CD14-positive monocyte (primary cell): ENCODE results near the gene FBXO31. TPM values are rescaled to one million over a fixed set of nuclear protein-coding genes. Genes with fewer than 3 reads are reported as not detected.

Source experiments
- DNase-seq, 3 donors: peaks; one replicate each; pipeline ENCODE4 v3.0.0-alpha.2; 2011 to 2022
- H2AFZ ChIP-seq: 2 replicates; pipeline ENCODE4 v1.6.0; 2012; ENCODE audit warnings: mild to moderate bottlenecking, low read depth, low read length, inconsistent platforms; ENCODE audit not compliant: insufficient read depth, poor library complexity, severe bottlenecking
- H3K27ac ChIP-seq, 2 donors: 1 replicate in 1 of 2; 2 replicates in 1 of 2; pipeline ENCODE4 v1.5.1; 2012 to 2013; ENCODE audit warnings: low read length in 2 of 2, control low read depth in 1 of 2, inconsistent platforms in 1 of 2, low read depth in 1 of 2, mild to moderate bottlenecking in 1 of 2
- H3K27me3 ChIP-seq, 2 donors: one replicate each; pipeline versions ENCODE4 v1.6.0 to v1.6.1; 2011 to 2013; ENCODE audit warnings: low read length in 2 of 2; ENCODE audit not compliant: control insufficient read depth in 2 of 2, insufficient read depth in 2 of 2
- H3K36me3 ChIP-seq, 2 donors: replicated peaks in 1 of 2; 1 replicate in 1 of 2; 2 replicates in 1 of 2; pipeline versions ENCODE4 v1.5.1 to v1.6.1; 2012 to 2013; ENCODE audit warnings: low read length in 2 of 2, control low read depth in 1 of 2, inconsistent platforms in 1 of 2, mild to moderate bottlenecking in 1 of 2; ENCODE audit not compliant: insufficient read depth in 2 of 2, control insufficient read depth in 1 of 2
- H3K4me1 ChIP-seq, 2 donors: 1 replicate in 1 of 2; 2 replicates in 1 of 2; pipeline versions ENCODE4 v1.5.1 to v1.6.1; 2012 to 2013; ENCODE audit warnings: low read length in 2 of 2, control low read depth in 1 of 2, inconsistent platforms in 1 of 2, mild to moderate bottlenecking in 1 of 2, moderate library complexity in 1 of 2; ENCODE audit not compliant: insufficient read depth in 2 of 2, control insufficient read depth in 1 of 2
- H3K4me2 ChIP-seq: replicated peaks from 2 replicates; pipeline ENCODE3; 2012; ENCODE audit warnings: low read length, moderate library complexity, mild to moderate bottlenecking; ENCODE audit not compliant: poor library complexity, severe bottlenecking; ENCODE audit errors: extremely low read depth
- H3K4me3 ChIP-seq, 3 experiments: fragments of 200-600 bp in 1 of 3; sonication (generic) in 1 of 3; replicated peaks in 1 of 3; 1 replicate in 2 of 3; 2 replicates in 1 of 3; pipeline ENCODE4 v1.5.1; 2011 to 2013; ENCODE audit warnings: low read length in 3 of 3, mild to moderate bottlenecking in 3 of 3, control low read depth in 2 of 3, low read depth in 2 of 3, inconsistent platforms in 1 of 3, moderate library complexity in 1 of 3
- H3K79me2 ChIP-seq: 2 replicates; pipeline ENCODE4 v1.6.0; 2012; ENCODE audit warnings: mild to moderate bottlenecking, control low read depth, inconsistent platforms, low read length, moderate library complexity; ENCODE audit not compliant: insufficient read depth
- H3K9ac ChIP-seq: 2 replicates; pipeline ENCODE4 v1.6.0; 2017; ENCODE audit warnings: low read length, mild to moderate bottlenecking; ENCODE audit not compliant: insufficient read depth, poor library complexity, severe bottlenecking
- H3K9me3 ChIP-seq, 2 donors: replicated peaks in 1 of 2; 1 replicate in 1 of 2; 2 replicates in 1 of 2; pipeline versions ENCODE4 v1.5.1 to v1.6.1; 2012 to 2013; ENCODE audit warnings: low read length in 2 of 2, control low read depth in 1 of 2; ENCODE audit not compliant: control insufficient read depth in 1 of 2, insufficient read depth in 1 of 2
- H4K20me1 ChIP-seq: 2 replicates; pipeline ENCODE4 v1.6.0; 2012; ENCODE audit warnings: mild to moderate bottlenecking, low read length, control low read depth, moderate library complexity; ENCODE audit not compliant: insufficient read depth
- H3K27ac Mint-ChIP-seq, 7 donors: one replicate each; pipeline ENCODE4 v1.8.0; 2020; ENCODE audit warnings: mild to moderate bottlenecking in 7 of 7, mixed read lengths in 7 of 7, moderate library complexity in 6 of 7, inconsistent platforms in 2 of 7
- H3K27me3 Mint-ChIP-seq, 3 donors: one replicate each; pipeline ENCODE4 v1.8.0; 2021 to 2022; ENCODE audit warnings: low read depth in 3 of 3, mild to moderate bottlenecking in 3 of 3, mixed read lengths in 3 of 3, moderate library complexity in 3 of 3, inconsistent platforms in 1 of 3
- H3K36me3 Mint-ChIP-seq, 2 donors: one replicate each; pipeline ENCODE4 v1.8.0; 2020; ENCODE audit warnings: mixed read lengths in 2 of 2, inconsistent platforms in 1 of 2, mild to moderate bottlenecking in 1 of 2
- H3K4me1 Mint-ChIP-seq: one replicate; pipeline ENCODE4 v1.8.0; 2020; ENCODE audit warnings: mild to moderate bottlenecking, mixed read lengths
- H3K4me3 Mint-ChIP-seq, 2 donors: one replicate each; pipeline ENCODE4 v1.8.0; 2020; ENCODE audit warnings: mild to moderate bottlenecking in 2 of 2, mixed read lengths in 2 of 2, moderate library complexity in 1 of 2
- H3K9me3 Mint-ChIP-seq, 7 donors: one replicate each; pipeline ENCODE4 v1.8.0; 2020 to 2022; ENCODE audit warnings: mixed read lengths in 7 of 7, mild to moderate bottlenecking in 6 of 7, moderate library complexity in 6 of 7, inconsistent platforms in 2 of 7
- CTCF ChIP-seq: fragments of 200-600 bp; IDR thresholded peaks from one replicate; pipeline ENCODE4 v1.8.0; 2022; ENCODE audit warnings: antibody characterized with exemption, mild to moderate bottlenecking
- WGBS: methylation state at CpG from one replicate; pipeline ENCODE4 v1.1.5; 2013; ENCODE audit warnings: missing lambda C conversion rate; ENCODE audit not compliant: insufficient coverage; 5-methylcytosine and 5-hydroxymethylcytosine counted together
- intact Hi-C, 2 donors: fragments of 100-400 bp; cut with micrococcal nuclease; formaldehyde crosslinking; loops; one replicate each; pipeline versions ENCODE4 v1.15.0 to v1.15.1; 2023
- polyA plus RNA-seq, 3 donors: library from polyadenylated mRNA; depleted of rRNA in 1 of 3; unstranded in 2 of 3; stranded (reverse) in 1 of 3; fragments of 300-500 nt in 2 of 3; fragments of >200 nt in 1 of 3; fragmentation: Illumina TruSeq in 2 of 3; gene quantifications; 1 replicate in 2 of 3; 2 replicates in 1 of 3; pipeline ENCODE4 v1.2.3, GENCODE V29; 2012 to 2021

The FBXO31 gene
- polyA plus RNA-seq, 3 donors, result 2.0 to 5.6 (median 3.3) TPM

- Histone ChIP-seq H3K9me3 (no peaks in the 10 kb centered on the region), H3K4me3 (no peak overlapping the region), H3K36me3 (peaks cover 38 to 47% of the 10 kb centered on the region in 2 donors), H3K27ac (no peak overlapping the region), H4K20me1 (peaks cover 5% of the 10 kb centered on the region), H3K4me2 (no peak overlapping the region), H3K9ac (no peak overlapping the region), H3K27me3 (no peaks in the 10 kb centered on the region), H3K79me2 (no peaks in the 10 kb centered on the region), H2AFZ (no peak overlapping the region), H3K4me1 (peaks cover 7 to 14% of the 10 kb centered on the region in 2 donors)
- WGBS, result 97% methylated on average over 41 of the region's 49 CpGs
- Mint-ChIP-seq H3K4me1 (peaks cover 11% of the 10 kb centered on the region), H3K27me3 (peaks cover 2 to 3% (median 3%) of the 10 kb centered on the region in 3 donors), H3K36me3 (peaks cover 62 to 78% of the 10 kb centered on the region in 2 donors), H3K9me3 (peaks cover 0 to 2% (median 0%) of the 10 kb centered on the region in 7 donors), H3K4me3 (no peak overlapping the region), H3K27ac (no peak overlapping the region)
- TF ChIP-seq CTCF, result no peak
- DNase-seq, result no peak
- intact Hi-C loops, result no loop called here
Measured at GRCh38 chr16:87411375-87412271, 28.0 kb upstream of the FBXO31 start.

- no peaks in the 10 kb centered on the region for H3K27me3 ChIP-seq
- H3K9me3 Mint-ChIP-seq, result peaks cover 0 to 2% (median 0%) of the 10 kb centered on the region in 7 donors
- intact Hi-C loops, result no loop called here
- H3K27me3 Mint-ChIP-seq, result peaks cover 1 to 3% (median 2%) of the 10 kb centered on the region in 3 donors
- H3K27ac Mint-ChIP-seq, result no peak overlapping the region
- no peak overlapping the region for H2AFZ ChIP-seq
- H3K9me3 ChIP-seq, result no peaks in the 10 kb centered on the region
- H4K20me1 ChIP-seq, result peaks cover 8% of the 10 kb centered on the region
- H3K27ac ChIP-seq, result no peak overlapping the region
- no peak for TF ChIP-seq CTCF
- no peak overlapping the region for H3K9ac ChIP-seq
- no peaks in the 10 kb centered on the region for H3K79me2 ChIP-seq
- WGBS, result 95% methylated on average over 14 of the region's 14 CpGs
- DNase-seq, result no peak
- peaks cover 65 to 79% of the 10 kb centered on the region in 2 donors for H3K36me3 Mint-ChIP-seq
- no peak overlapping the region for H3K4me3 ChIP-seq
- H3K4me3 Mint-ChIP-seq, result no peak overlapping the region
- H3K4me1 Mint-ChIP-seq, result peaks cover 12% of the 10 kb centered on the region
- peaks cover 35 to 42% of the 10 kb centered on the region in 2 donors for H3K36me3 ChIP-seq
- H3K4me1 ChIP-seq, result peaks cover 7 to 17% of the 10 kb centered on the region in 2 donors
- no peak overlapping the region for H3K4me2 ChIP-seq
Measured at GRCh38 chr16:87410968-87411367, 27.4 kb upstream of the FBXO31 start.
